ENCODE results near the gene SPATA31D1.
A peak's percentile ranks its signal among the peaks of the same experiment; 100 is the strongest.

SPATA31D1 gene

GRCh38 chr9:82031538-82032280, 43.1 kb downstream of the SPATA31D1 start:
- no peak overlapping the region for H3K4me3 ChIP-seq (ENCODE audit: severe bottlenecking)
- no peaks in the 10 kb centered on the region for H3K4me1 ChIP-seq (ENCODE audit: insufficient read depth, poor library complexity, severe bottlenecking)
- H3K36me3 ChIP-seq (ENCODE audit: low read depth), result no peaks in the 10 kb centered on the region
- no peaks in the 10 kb centered on the region for H3K9me3 ChIP-seq (ENCODE audit: severe bottlenecking)
- ATAC-seq (ENCODE audit: low read depth) (peak; percentile 82), DNase-seq (ENCODE audit: low spot score) (no peak)
- H3K27me3 ChIP-seq (ENCODE audit: insufficient read depth, poor library complexity, severe bottlenecking), result no peaks in the 10 kb centered on the region
- H3K27ac ChIP-seq (ENCODE audit: poor library complexity, severe bottlenecking), result no peak overlapping the region
- TF ChIP-seq, protein P1, sequence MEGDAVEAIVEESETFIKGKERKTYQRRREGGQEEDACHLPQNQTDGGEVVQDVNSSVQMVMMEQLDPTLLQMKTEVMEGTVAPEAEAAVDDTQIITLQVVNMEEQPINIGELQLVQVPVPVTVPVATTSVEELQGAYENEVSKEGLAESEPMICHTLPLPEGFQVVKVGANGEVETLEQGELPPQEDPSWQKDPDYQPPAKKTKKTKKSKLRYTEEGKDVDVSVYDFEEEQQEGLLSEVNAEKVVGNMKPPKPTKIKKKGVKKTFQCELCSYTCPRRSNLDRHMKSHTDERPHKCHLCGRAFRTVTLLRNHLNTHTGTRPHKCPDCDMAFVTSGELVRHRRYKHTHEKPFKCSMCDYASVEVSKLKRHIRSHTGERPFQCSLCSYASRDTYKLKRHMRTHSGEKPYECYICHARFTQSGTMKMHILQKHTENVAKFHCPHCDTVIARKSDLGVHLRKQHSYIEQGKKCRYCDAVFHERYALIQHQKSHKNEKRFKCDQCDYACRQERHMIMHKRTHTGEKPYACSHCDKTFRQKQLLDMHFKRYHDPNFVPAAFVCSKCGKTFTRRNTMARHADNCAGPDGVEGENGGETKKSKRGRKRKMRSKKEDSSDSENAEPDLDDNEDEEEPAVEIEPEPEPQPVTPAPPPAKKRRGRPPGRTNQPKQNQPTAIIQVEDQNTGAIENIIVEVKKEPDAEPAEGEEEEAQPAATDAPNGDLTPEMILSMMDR (IDR thresholded peaks at IDR 0.05; ENCODE audit: poor library complexity, severe bottlenecking), result no peak

GRCh38 chr9:82034956-82035731, 46.6 kb downstream of the SPATA31D1 start:
- Histone ChIP-seq H3K27me3 (ENCODE audit: insufficient read depth, poor library complexity, severe bottlenecking) (no peaks in the 10 kb centered on the region), H3K9me3 (ENCODE audit: severe bottlenecking) (no peaks in the 10 kb centered on the region), H3K4me3 (ENCODE audit: severe bottlenecking) (no peak overlapping the region), H3K27ac (ENCODE audit: poor library complexity, severe bottlenecking) (no peak overlapping the region), H3K36me3 (ENCODE audit: low read depth) (no peaks in the 10 kb centered on the region), H3K4me1 (ENCODE audit: insufficient read depth, poor library complexity, severe bottlenecking) (no peaks in the 10 kb centered on the region)
- TF ChIP-seq, protein P1 (IDR thresholded peaks at IDR 0.05; ENCODE audit: poor library complexity, severe bottlenecking), result no peak
- DNase-seq (ENCODE audit: low spot score) (no peak), ATAC-seq (ENCODE audit: low read depth) (no peak)

GRCh38 chr9:82036086-82036485, 47.5 kb downstream of the SPATA31D1 start:
- Histone ChIP-seq H3K27ac (ENCODE audit: poor library complexity, severe bottlenecking) (no peak overlapping the region), H3K4me1 (ENCODE audit: insufficient read depth, poor library complexity, severe bottlenecking) (no peaks in the 10 kb centered on the region), H3K27me3 (ENCODE audit: insufficient read depth, poor library complexity, severe bottlenecking) (no peaks in the 10 kb centered on the region), H3K36me3 (ENCODE audit: low read depth) (no peaks in the 10 kb centered on the region), H3K4me3 (ENCODE audit: severe bottlenecking) (no peak overlapping the region), H3K9me3 (ENCODE audit: severe bottlenecking) (no peaks in the 10 kb centered on the region)
- DNase-seq (ENCODE audit: low spot score) (no peak), ATAC-seq (ENCODE audit: low read depth) (no peak)
- TF ChIP-seq, protein P1 (IDR thresholded peaks at IDR 0.05; ENCODE audit: poor library complexity, severe bottlenecking), result no peak

- H3K36me3 ChIP-seq (ENCODE audit: low read depth), result no peaks in the 10 kb centered on the region
- no peak for ATAC-seq (ENCODE audit: low read depth)
- DNase-seq (ENCODE audit: low spot score), result no peak
- no peaks in the 10 kb centered on the region for H3K27me3 ChIP-seq (ENCODE audit: insufficient read depth, poor library complexity, severe bottlenecking)
- H3K4me3 ChIP-seq (ENCODE audit: severe bottlenecking), result no peak overlapping the region
- TF ChIP-seq, protein P1 (IDR thresholded peaks at IDR 0.05; ENCODE audit: poor library complexity, severe bottlenecking), result no peak
- no peaks in the 10 kb centered on the region for H3K9me3 ChIP-seq (ENCODE audit: severe bottlenecking)
- no peak overlapping the region for H3K27ac ChIP-seq (ENCODE audit: poor library complexity, severe bottlenecking)
- no peaks in the 10 kb centered on the region for H3K4me1 ChIP-seq (ENCODE audit: insufficient read depth, poor library complexity, severe bottlenecking)
These were observed 48.6 kb downstream of the SPATA31D1 start for GRCh38 chr9:82037126-82037525.

Data from RWPE2 (cell line).